ENCODE data around the gene PMFBP1.

PMFBP1 gene

DNA sequence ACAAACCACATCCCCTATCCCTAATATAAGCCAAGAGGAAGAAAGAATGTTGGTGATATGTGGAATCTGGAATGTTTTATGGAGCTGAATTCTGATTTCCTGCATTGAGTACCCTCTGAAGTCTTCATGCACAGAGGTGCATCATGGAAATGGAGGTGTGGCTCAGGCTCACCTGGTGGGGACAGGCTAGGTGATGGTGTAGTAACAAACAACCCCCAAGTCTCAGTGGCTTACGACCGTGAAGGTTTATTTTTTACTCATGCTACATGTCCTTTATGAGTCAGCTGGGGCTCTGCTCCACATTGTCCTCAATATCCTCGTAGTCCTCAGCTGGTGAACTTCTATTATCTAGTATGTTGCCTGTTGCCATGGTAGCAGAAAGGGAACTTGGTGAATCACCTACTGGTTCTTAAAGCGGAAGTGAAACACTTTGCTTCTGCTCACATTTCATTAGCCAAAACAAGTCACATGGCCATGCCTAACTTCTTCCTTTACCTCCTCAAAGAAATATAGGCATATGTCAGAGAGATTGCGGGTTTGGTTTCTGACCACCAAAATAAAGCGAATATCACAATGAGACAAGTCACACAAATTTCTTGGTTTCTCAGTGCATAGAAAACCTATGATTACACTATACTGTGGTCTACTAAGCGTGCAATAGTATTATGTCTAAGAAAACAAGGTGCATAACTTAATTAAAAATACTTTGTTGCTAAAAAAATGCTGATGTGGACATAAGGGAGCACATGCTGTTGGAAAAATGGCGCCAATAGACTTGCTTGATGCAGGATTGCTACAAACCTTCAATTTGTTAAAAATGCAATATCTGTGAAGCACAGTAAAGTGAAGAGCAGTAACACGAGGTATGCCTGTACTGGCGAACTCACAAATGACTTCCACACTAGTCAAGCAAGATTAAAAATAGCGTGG, at the start of gene PMFBP1:
Gene PMFBP1, minus strand, starts transcription at position 51 of the 930 bp plus-strand sequence. CDS start 947 bp downstream, outside the sequence.
- DNase-seq = peak; percentile 54

DNA sequence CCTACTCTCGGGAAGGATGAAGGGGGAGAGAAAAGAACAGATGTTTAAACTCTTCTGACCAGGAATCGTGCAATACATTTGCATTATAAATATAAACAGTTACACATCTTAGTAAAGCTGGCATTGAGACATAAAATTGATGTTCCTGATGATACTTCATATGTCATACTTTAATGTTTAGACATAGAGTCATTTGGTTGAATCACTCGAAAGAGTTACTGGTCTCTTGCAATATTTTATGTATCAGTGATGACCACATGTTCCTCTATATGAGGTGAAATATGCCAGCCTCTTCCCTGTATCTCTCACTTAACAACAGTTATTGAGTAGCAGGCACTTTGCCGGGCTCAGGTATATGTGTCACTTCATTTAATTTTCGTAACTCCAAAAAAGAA, 49.7 kb upstream of the PMFBP1 start:
- no peak for DNase-seq

DNA sequence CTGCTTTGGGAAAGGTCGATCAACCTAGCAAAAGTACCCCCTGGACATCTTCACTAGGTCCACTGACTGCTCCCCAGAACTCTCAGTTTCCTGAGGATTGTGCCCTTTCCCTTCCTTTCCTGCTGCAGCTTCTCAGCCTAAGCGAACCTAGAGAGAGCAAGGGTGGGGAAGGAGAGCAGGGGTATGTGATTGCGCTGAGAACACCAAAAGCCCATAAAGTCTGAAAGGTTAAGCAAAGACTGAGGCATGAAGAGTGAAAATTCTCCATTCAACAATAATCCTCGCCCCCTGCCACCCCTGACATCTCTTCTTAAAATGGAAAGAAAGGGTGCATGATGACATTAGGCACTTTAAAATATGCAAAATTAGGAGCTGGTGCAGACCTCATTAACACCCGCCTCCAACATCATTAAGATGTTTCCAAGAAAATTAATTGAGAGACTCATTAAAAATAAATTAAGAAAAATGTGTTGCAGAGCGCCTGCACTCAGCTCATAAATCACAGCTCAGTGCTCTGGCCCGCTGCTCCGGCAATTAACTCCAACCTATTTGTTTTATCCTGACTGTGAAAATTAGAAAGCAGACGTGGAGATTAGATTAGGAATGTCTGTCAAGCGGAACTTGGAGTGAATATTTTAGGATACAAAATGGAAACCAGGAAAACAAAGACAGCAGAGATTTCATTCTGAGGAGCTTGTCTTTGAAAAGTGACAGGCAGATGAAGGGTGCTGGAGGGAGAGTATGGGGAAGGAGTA, 49.1 kb upstream of the PMFBP1 start:
- DNase-seq = no peak

GRCh38 chr16:72219282-72219681, 47.3 kb upstream of the PMFBP1 start:
- DNase-seq = no peak

- DNase-seq = no peak
These were observed 44.8 kb upstream of the PMFBP1 start for GRCh38 chr16:72216767-72217166.

DNA sequence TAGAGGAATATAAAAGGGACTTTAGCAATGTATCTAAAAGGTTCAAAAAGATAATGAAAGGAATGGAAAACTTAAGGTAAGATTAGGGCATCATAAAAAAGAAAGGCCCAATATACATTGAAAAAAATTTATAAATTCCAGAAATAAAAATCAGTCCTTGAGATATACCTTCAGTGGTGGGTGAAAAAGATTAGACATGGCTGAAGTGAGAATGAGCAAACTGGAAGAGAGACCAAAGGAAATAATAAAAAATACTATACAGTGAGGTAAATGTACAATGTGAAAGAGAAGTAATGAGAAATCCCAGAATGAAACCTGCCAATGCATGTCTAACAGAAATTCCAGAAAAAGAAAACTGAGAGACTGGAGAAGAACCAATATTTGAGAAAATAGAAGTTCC, 42.9 kb upstream of the PMFBP1 start:
- no peak for DNase-seq

- DNase-seq = no peak
These were observed 39.2 kb upstream of the PMFBP1 start for GRCh38 chr16:72211110-72211509.

- no peak for DNase-seq
These were observed 38.6 kb upstream of the PMFBP1 start for GRCh38 chr16:72210555-72210954.

DNA sequence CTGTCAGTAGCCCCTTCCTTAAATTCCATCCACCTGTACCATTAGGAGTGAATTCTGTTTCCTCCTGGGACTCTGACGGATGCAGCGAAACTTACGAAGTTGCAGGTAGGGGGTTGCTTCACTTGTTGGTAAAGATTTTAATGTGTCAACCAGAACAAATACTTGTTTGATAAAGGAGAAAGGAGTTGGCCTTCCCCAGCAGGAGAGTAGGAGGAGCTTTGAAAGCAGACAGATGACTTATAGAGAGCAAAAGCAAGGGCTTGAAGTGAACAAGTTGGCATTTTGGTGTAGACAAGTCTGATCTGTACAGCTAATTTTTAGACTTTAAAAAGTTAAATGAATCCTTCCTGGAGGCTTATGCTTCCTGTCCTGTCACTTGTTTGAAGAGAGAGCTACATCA, 38.1 kb upstream of the PMFBP1 start:
- no peak for DNase-seq

- no peak for DNase-seq
These were observed 34.3 kb upstream of the PMFBP1 start for GRCh38 chr16:72206299-72206698.

DNA sequence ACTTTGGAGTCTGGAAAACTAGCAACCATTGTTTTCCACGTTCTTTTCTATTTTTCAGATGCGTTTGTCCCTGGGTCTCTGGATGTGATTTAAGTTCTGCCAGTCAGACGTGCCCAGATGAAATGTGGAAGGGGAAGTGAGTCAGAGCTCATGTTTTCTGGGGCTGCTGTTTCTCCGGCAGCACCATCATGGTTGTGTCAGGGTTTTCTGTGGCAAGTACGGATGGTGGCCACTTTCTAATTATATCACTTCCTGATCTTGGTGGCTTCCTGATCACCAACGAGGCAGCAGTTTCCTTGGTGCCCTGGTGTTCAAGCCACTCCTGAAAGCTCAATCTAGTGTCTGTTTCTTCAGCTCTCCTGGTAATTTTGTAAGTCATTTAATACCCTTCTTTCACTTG, 31.4 kb upstream of the PMFBP1 start:
- peak; percentile 27 for DNase-seq

DNA sequence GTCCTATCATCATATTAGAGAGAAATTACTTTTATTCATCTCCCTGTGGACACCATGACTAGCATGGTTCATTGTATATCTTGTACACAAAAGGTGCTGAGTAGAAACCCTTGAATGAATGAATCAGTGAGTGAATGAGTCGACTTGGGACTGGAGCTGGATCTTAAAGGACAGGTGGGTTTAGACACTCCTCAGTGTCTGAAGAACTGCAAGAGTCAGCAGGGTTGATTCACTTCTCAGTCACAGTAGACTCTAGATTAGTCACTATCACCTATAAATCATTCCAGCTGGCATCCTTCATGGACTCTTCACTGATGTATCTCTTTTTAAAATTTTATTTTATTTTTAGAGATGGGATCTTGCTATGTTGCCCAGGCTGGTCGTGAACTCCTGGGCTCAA, 30.1 kb upstream of the PMFBP1 start:
- DNase-seq = no peak

DNA sequence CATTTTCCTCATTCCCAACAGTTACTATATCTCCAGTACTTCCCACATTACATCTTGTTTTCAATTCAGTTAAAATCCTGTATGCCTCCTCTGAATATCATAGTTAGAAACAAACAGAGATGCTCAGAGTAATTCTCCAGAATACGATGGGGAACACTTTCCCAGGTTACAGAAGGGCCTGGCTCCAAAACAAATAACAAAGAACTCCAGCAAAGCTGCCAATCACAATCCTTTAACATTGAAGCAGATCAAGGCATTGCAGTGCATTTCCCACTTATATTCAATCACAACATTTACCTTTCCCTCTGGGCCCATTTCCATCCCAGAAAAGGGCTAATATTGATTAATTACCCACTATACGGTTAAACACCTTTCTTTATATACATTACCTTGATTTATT, 29.4 kb upstream of the PMFBP1 start:
- no peak for DNase-seq

DNA sequence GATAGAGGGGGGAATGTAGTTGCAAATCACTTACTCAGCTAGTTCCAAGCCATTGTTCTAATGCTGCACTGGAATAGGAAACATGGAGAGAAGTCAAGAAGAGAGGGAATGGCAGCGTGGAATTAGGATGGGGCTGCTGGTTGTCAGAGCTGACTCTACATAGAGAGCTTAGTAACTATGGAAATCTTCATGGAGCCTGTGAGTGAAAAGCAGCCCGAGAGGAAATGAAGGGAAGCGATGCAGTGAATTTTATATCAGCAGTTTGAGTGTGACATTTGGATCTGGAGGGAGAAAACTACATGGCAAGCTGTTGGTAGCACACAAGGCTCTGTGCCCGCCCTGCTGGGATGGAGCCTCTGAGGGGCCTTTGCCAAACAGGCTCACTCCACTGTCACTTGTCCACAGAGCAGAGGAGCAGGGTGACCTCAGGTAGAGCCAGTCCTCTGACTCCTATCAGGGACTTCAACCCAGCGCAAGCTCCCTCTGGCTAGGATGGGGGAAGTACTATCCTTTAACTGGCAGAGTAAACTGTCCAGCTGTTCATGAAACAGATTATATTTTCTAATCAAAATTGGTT, 27.9 kb upstream of the PMFBP1 start:
- no peak for DNase-seq

DNA sequence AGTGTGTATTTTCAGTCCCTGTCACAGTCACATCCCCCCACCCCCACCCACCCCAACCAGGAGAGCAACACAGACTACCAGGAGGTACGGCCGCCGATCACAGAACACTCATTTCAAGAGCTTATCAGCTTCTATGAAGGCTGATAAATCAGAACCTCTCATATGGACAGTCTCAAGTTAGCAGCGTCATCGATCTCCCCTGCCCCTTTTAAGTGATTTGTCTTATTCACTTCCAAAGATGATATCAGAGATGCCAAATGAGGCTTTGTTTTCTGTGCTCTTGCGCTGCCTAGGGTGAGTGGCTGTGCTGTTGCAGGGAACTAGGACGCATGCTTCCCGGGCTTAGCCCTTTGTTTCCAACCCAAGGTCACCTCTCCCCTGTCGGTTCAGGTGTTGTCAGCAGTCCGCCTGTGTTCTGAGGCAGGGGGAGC, 26.8 kb upstream of the PMFBP1 start:
- DNase-seq = no peak

- DNase-seq = no peak
These were observed 26.2 kb upstream of the PMFBP1 start for GRCh38 chr16:72198021-72198711.

GRCh38 chr16:72197545-72197944, 25.6 kb upstream of the PMFBP1 start:
- no peak for DNase-seq

GRCh38 chr16:72195609-72196008, 23.7 kb upstream of the PMFBP1 start:
- no peak for DNase-seq

GRCh38 chr16:72191551-72191950, 19.6 kb upstream of the PMFBP1 start:
- no peak for DNase-seq

GRCh38 chr16:72189865-72190371, 18.0 kb upstream of the PMFBP1 start:
- DNase-seq = no peak

GRCh38 chr16:72188541-72188940, 16.6 kb upstream of the PMFBP1 start:
- DNase-seq = no peak

GRCh38 chr16:72187551-72187950, 15.6 kb upstream of the PMFBP1 start:
- DNase-seq = no peak

DNA sequence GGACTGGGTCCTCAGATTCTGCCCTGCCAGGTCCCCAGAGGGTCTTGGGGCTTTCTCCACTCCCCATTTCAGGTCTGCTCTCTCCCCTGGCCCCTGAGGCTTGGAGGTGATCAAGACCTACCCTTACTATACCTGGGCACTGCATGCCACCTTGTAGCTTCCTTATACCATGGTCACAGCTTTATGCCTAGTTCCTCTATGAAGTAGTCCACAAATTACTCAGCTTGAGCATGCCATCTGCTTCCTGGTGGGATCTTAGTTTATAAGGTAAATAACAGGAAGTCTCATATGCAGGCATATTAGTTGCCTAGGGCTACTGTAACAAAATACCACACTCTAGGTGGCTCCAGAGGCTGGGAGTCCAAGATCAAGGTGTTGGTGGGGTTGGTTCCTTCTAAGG, 11.0 kb upstream of the PMFBP1 start:
- DNase-seq = peak; percentile 4
